ENCODE results near the gene THEM4.
"Not testable (repeated sequence)": the region's sequence is repeated elsewhere in the genome, so short reads cannot be mapped to it uniquely, and the experiment has no call there.

THEM4 gene

GRCh38 chr1:151936653-151937052 is 27.3 kb upstream of the THEM4 start:
- no peak for DNase-seq
- in situ Hi-C loops (cut with HindIII; ENCODE audit: low pct_ligation_motif_present, low pct_unique_long_range_greater_than_20kb, low sequenced_read_pairs) = no loop called here

GRCh38 chr1:151935894-151936602 is 26.7 kb upstream of the THEM4 start:
- DNase-seq = no peak
- in situ Hi-C loops (cut with HindIII; ENCODE audit: low pct_ligation_motif_present, low pct_unique_long_range_greater_than_20kb, low sequenced_read_pairs) = no loop called here

- no peak for DNase-seq
- in situ Hi-C loops (cut with HindIII; ENCODE audit: low pct_ligation_motif_present, low pct_unique_long_range_greater_than_20kb, low sequenced_read_pairs) = no loop called here
Measured at GRCh38 chr1:151935154-151935553, 25.8 kb upstream of the THEM4 start.

- DNase-seq = peak; percentile 79
- in situ Hi-C loops (cut with HindIII; ENCODE audit: low pct_ligation_motif_present, low pct_unique_long_range_greater_than_20kb, low sequenced_read_pairs) = no loop called here
Measured at GRCh38 chr1:151934048-151934493, 24.8 kb upstream of the THEM4 start.

- in situ Hi-C loops (cut with HindIII; ENCODE audit: low pct_ligation_motif_present, low pct_unique_long_range_greater_than_20kb, low sequenced_read_pairs) = loop anchor here (25.0 kb wide), 1 partner anchor 87 kb away; no protein-coding TSS in a partner anchor
- DNase-seq = no peak
Measured at GRCh38 chr1:151924691-151925587, 15.6 kb upstream of the THEM4 start.

- no peak for DNase-seq
- in situ Hi-C loops (cut with HindIII; ENCODE audit: low pct_ligation_motif_present, low pct_unique_long_range_greater_than_20kb, low sequenced_read_pairs) = loop anchor here (25.0 kb wide), 1 partner anchor 89 kb away; no protein-coding TSS in a partner anchor
Measured at GRCh38 chr1:151923422-151923821, 14.1 kb upstream of the THEM4 start.

- DNase-seq = no peak
- in situ Hi-C loops (cut with HindIII; ENCODE audit: low pct_ligation_motif_present, low pct_unique_long_range_greater_than_20kb, low sequenced_read_pairs) = loop anchor here (25.0 kb wide), 1 partner anchor 92 kb away; no protein-coding TSS in a partner anchor
Measured at GRCh38 chr1:151920149-151920548, 10.8 kb upstream of the THEM4 start.

- DNase-seq = no peak
- in situ Hi-C loops (cut with HindIII; ENCODE audit: low pct_ligation_motif_present, low pct_unique_long_range_greater_than_20kb, low sequenced_read_pairs) = loop anchor here (25.0 kb wide), 1 partner anchor 93 kb away; no protein-coding TSS in a partner anchor
Measured at GRCh38 chr1:151918819-151919610, 9.7 kb upstream of the THEM4 start.

GRCh38 chr1:151918156-151918555 is 8.8 kb upstream of the THEM4 start:
- DNase-seq = no peak
- in situ Hi-C loops (cut with HindIII; ENCODE audit: low pct_ligation_motif_present, low pct_unique_long_range_greater_than_20kb, low sequenced_read_pairs) = loop anchor here (25.0 kb wide), 1 partner anchor 94 kb away; no protein-coding TSS in a partner anchor

- in situ Hi-C loops (cut with HindIII; ENCODE audit: low pct_ligation_motif_present, low pct_unique_long_range_greater_than_20kb, low sequenced_read_pairs) = loop anchor here (25.0 kb wide), 1 partner anchor 95 kb away; no protein-coding TSS in a partner anchor
- no peak for DNase-seq
Measured at GRCh38 chr1:151916726-151917370, 7.5 kb upstream of the THEM4 start.

- DNase-seq = no peak
- in situ Hi-C loops (cut with HindIII; ENCODE audit: low pct_ligation_motif_present, low pct_unique_long_range_greater_than_20kb, low sequenced_read_pairs) = loop anchor here (25.0 kb wide), 1 partner anchor 97 kb away; no protein-coding TSS in a partner anchor
Measured at GRCh38 chr1:151915061-151915686, 5.9 kb upstream of the THEM4 start.

GRCh38 chr1:151914076-151914475 is 4.8 kb upstream of the THEM4 start:
- in situ Hi-C loops (cut with HindIII; ENCODE audit: low pct_ligation_motif_present, low pct_unique_long_range_greater_than_20kb, low sequenced_read_pairs) = loop anchor here (25.0 kb wide), 1 partner anchor 98 kb away; no protein-coding TSS in a partner anchor
- DNase-seq = no peak

GRCh38 chr1:151912973-151913372 is 3.7 kb upstream of the THEM4 start:
- in situ Hi-C loops (cut with HindIII; ENCODE audit: low pct_ligation_motif_present, low pct_unique_long_range_greater_than_20kb, low sequenced_read_pairs) = loop anchor here (25.0 kb wide), 1 partner anchor 99 kb away; no protein-coding TSS in a partner anchor
- no peak for DNase-seq

GRCh38 chr1:151908228-151908691 is 1.1 kb downstream of the THEM4 start:
- DNase-seq = peak; percentile 75
- in situ Hi-C loops (cut with HindIII; ENCODE audit: low pct_ligation_motif_present, low pct_unique_long_range_greater_than_20kb, low sequenced_read_pairs) = loop anchor here (25.0 kb wide), 1 partner anchor 104 kb away; no protein-coding TSS in a partner anchor

- in situ Hi-C loops (cut with HindIII; ENCODE audit: low pct_ligation_motif_present, low pct_unique_long_range_greater_than_20kb, low sequenced_read_pairs) = loop anchor here (25.0 kb wide), 1 partner anchor 105 kb away; no protein-coding TSS in a partner anchor
- no peak for DNase-seq
Measured at GRCh38 chr1:151907363-151908139, 1.8 kb downstream of the THEM4 start.

GRCh38 chr1:151906324-151906645 is 3.0 kb downstream of the THEM4 start:
- DNase-seq = not testable (repeated sequence)
- in situ Hi-C loops (cut with HindIII; ENCODE audit: low pct_ligation_motif_present, low pct_unique_long_range_greater_than_20kb, low sequenced_read_pairs) = loop anchor here (25.0 kb wide), 1 partner anchor 106 kb away; no protein-coding TSS in a partner anchor
